NT2/D1 (cell line): ENCODE data around the gene ETFA.

Experiments used
- SUZ12 ChIP-seq: IDR thresholded peaks from 2 replicates; pipeline ENCODE4 v1.6.1; 2011; ENCODE audit not compliant: insufficient read length, insufficient read depth; ENCODE audit errors: extremely low read depth
- YY1 ChIP-seq: IDR thresholded peaks from 2 replicates; pipeline ENCODE4 v1.6.1; 2011; ENCODE audit not compliant: insufficient read length, insufficient read depth

- TF ChIP-seq YY1 (no peak), SUZ12 (no peak)
Observed at GRCh38 chr15:76191539-76192244, 119.6 kb downstream of the ETFA start.
